Measurements from ENCODE around the gene COA5. TPM values are rescaled to one million over a fixed set of nuclear protein-coding genes. Genes with fewer than 3 reads are reported as not detected.

Gene COA5
- polyA plus RNA-seq, 1 of the 3 experiments (the other 2 are of a cell fraction) = 40.3 TPM

DNA sequence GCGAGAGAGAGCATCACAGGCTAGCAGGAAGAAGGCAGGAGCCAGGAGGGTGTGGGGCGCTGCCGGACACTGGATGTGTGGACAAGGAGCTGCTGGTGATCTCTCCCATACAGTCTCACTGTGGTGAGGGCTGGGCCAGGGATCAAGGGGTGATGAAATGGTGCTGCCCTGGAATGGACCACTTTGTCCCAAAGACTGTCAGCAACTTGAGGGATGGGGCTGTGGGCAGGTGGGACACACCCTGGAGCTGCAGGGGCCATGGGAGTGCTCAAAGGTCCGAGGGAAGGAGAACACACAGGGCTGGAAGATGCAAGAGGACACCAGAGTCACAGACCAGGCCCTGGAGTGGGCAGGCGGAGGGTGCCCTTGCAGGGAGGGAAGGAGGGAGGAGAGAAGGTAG, 38.0 kb downstream of the COA5 start:
- no peaks in the 10 kb centered on the region for H3K9me2 ChIP-seq
- WGBS (ENCODE audit: low lambda C conversion rate) = 92% methylated on average over 3 of the region's 5 CpGs
- no peaks in the 10 kb centered on the region for H4K20me1 ChIP-seq (ENCODE audit: insufficient read depth)
- no peaks in the 10 kb centered on the region for H3F3A ChIP-seq (replicated peaks; ENCODE audit: insufficient read depth)
- no peak overlapping the region for H3K27ac ChIP-seq (ENCODE audit: low read depth in 2 of 2, low read length in 1 of 2)
- no peak overlapping the region for H2AFZ ChIP-seq (ENCODE audit: low read depth)
- CTCF ChIA-PET = interaction anchor here (1.1 to 2.2 kb wide), 3 partner anchors 11 to 157 kb away, joined by 3 to 8 read pairs (median 7); no protein-coding TSS in a partner anchor
- peaks cover 0 to 2% of the 10 kb centered on the region in 2 experiments; a peak in 1 of 4 replicates for H3K4me1 ChIP-seq (ENCODE audit: control insufficient read depth in 1 of 2, insufficient read depth in 2 of 2, low read depth in 1 of 2, low read length in 1 of 2)
- H3K79me2 ChIP-seq (ENCODE audit: insufficient read depth) = no peaks in the 10 kb centered on the region
- H3K4me2 ChIP-seq = no peak overlapping the region
- TF ChIP-seq RFX5 (IDR thresholded peaks at IDR 0.05; ENCODE audit: low read length) (no peak), FOXM1 (IDR thresholded peaks at IDR 0.05; ENCODE audit: low read depth) (no peak), MXI1 (IDR thresholded peaks at IDR 0.05; ENCODE audit: low read depth, low read length) (no peak), GATA2 (CRISPR knock-in tag; IDR thresholded peaks at IDR 0.05) (no peak), FOXJ3 (CRISPR knock-in tag; IDR thresholded peaks at IDR 0.05) (no peak), TAF1 (IDR thresholded peaks at IDR 0.05; ENCODE audit: borderline replicate concordance, low read depth, low read length) (no peak), SIN3A (IDR thresholded peaks at IDR 0.05; ENCODE audit: borderline replicate concordance, low read depth, low read length) (no peak), EZH2phosphoT487 (IDR thresholded peaks at IDR 0.05; ENCODE audit: borderline replicate concordance, low read depth) (no peak), RXRA (IDR thresholded peaks at IDR 0.05; ENCODE audit: borderline replicate concordance, low read depth) (no peak), RCOR1 (IDR thresholded peaks at IDR 0.05; ENCODE audit: low read length) (no peak), NFIC (IDR thresholded peaks at IDR 0.05; ENCODE audit: borderline replicate concordance) (no peak), JUND (IDR thresholded peaks at IDR 0.05) (no peak), CHD2 (IDR thresholded peaks at IDR 0.05; ENCODE audit: low read length, partially characterized antibody) (no peak), EP300 (IDR thresholded peaks at IDR 0.05; ENCODE audit: borderline replicate concordance in 1 of 2, low read depth in 1 of 2, low read length in 1 of 2) (no peak)
- TF ChIP-seq, protein P1, sequence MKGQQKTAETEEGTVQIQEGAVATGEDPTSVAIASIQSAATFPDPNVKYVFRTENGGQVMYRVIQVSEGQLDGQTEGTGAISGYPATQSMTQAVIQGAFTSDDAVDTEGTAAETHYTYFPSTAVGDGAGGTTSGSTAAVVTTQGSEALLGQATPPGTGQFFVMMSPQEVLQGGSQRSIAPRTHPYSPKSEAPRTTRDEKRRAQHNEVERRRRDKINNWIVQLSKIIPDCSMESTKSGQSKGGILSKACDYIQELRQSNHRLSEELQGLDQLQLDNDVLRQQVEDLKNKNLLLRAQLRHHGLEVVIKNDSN (IDR thresholded peaks at IDR 0.05; ENCODE audit: borderline replicate concordance, low read depth) = no peak
- no peak overlapping the region for H3K9ac ChIP-seq
- peaks cover 0 to 36% of the 10 kb centered on the region in 2 experiments for H3K36me3 ChIP-seq (replicated peaks in 1 of 2; ENCODE audit: control insufficient read depth in 1 of 2, insufficient read depth in 2 of 2, low read length in 1 of 2)
- POLR2A ChIA-PET = no interaction called here
- DNase-seq = no peak
- no peak overlapping the region for H3K4me3 ChIP-seq (ENCODE audit: low read depth in 2 of 2, low read length in 1 of 2)
- H3K27me3 ChIP-seq (ENCODE audit: insufficient read depth) = no peaks in the 10 kb centered on the region
- H3K9me3 ChIP-seq = no peaks in the 10 kb centered on the region

DNA sequence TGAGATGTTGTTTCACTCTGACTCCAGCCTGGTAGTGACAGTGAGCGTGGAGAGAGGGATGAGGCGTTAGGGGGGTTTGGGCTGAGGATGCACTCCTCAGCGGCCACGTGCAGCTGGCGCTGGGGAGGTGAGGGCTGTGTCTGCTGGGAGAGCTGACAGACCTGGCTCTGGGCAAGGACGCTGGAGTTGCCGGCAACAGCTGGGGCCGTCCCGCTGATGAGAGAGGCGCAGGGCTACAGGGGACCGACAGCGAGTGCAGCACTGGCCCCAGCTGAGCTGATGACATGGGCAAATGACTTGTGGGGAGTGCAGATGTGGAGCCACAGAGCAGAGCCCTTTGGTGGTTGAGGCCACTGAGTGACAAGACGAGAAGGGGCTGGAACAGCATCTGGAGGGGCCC, 38.4 kb downstream of the COA5 start:
- H2AFZ ChIP-seq (ENCODE audit: low read depth) = no peak overlapping the region
- TF ChIP-seq SIN3A (IDR thresholded peaks at IDR 0.05; ENCODE audit: borderline replicate concordance, low read depth, low read length) = no peak
- TF ChIP-seq, protein P2, sequence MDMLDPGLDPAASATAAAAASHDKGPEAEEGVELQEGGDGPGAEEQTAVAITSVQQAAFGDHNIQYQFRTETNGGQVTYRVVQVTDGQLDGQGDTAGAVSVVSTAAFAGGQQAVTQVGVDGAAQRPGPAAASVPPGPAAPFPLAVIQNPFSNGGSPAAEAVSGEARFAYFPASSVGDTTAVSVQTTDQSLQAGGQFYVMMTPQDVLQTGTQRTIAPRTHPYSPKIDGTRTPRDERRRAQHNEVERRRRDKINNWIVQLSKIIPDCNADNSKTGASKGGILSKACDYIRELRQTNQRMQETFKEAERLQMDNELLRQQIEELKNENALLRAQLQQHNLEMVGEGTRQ (IDR thresholded peaks at IDR 0.05; ENCODE audit: borderline replicate concordance, low read depth, low read length) = no peak
- TF ChIP-seq RAD21 (IDR thresholded peaks at IDR 0.05; ENCODE audit: low read length) = no peak
- no peak for TF ChIP-seq FOXM1 (IDR thresholded peaks at IDR 0.05; ENCODE audit: low read depth)
- no peak for TF ChIP-seq NFIC (IDR thresholded peaks at IDR 0.05; ENCODE audit: borderline replicate concordance)
- TF ChIP-seq GABPA (IDR thresholded peaks at IDR 0.05; ENCODE audit: low read depth) = no peak
- TF ChIP-seq, protein P3, sequence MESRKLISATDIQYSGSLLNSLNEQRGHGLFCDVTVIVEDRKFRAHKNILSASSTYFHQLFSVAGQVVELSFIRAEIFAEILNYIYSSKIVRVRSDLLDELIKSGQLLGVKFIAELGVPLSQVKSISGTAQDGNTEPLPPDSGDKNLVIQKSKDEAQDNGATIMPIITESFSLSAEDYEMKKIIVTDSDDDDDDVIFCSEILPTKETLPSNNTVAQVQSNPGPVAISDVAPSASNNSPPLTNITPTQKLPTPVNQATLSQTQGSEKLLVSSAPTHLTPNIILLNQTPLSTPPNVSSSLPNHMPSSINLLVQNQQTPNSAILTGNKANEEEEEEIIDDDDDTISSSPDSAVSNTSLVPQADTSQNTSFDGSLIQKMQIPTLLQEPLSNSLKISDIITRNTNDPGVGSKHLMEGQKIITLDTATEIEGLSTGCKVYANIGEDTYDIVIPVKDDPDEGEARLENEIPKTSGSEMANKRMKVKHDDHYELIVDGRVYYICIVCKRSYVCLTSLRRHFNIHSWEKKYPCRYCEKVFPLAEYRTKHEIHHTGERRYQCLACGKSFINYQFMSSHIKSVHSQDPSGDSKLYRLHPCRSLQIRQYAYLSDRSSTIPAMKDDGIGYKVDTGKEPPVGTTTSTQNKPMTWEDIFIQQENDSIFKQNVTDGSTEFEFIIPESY (IDR thresholded peaks at IDR 0.05; ENCODE audit: borderline replicate concordance, low read depth) = no peak
- no peaks in the 10 kb centered on the region for H4K20me1 ChIP-seq (ENCODE audit: insufficient read depth)
- H3K9me3 ChIP-seq = no peaks in the 10 kb centered on the region
- H3K27ac ChIP-seq (ENCODE audit: low read depth in 2 of 2, low read length in 1 of 2) = no peak overlapping the region; a peak in 1 of 4 replicates
- H3K79me2 ChIP-seq (ENCODE audit: insufficient read depth) = no peaks in the 10 kb centered on the region
- POLR2A ChIA-PET = no interaction called here
- H3K4me3 ChIP-seq (ENCODE audit: low read depth in 2 of 2, low read length in 1 of 2) = no peak overlapping the region
- H3K9ac ChIP-seq = no peak overlapping the region
- H3K4me2 ChIP-seq = no peak overlapping the region
- no peaks in the 10 kb centered on the region for H3K9me2 ChIP-seq
- H3K4me1 ChIP-seq (ENCODE audit: control insufficient read depth in 1 of 2, insufficient read depth in 2 of 2, low read depth in 1 of 2, low read length in 1 of 2) = no peaks in the 10 kb centered on the region; a peak in 1 of 4 replicates
- H3F3A ChIP-seq (replicated peaks; ENCODE audit: insufficient read depth) = no peaks in the 10 kb centered on the region
- CTCF ChIA-PET = interaction anchor here (1.1 to 2.2 kb wide), 3 partner anchors 12 to 157 kb away, joined by 3 to 8 read pairs (median 7); no protein-coding TSS in a partner anchor
- peaks cover 0 to 38% of the 10 kb centered on the region in 2 experiments for H3K36me3 ChIP-seq (replicated peaks in 1 of 2; ENCODE audit: control insufficient read depth in 1 of 2, insufficient read depth in 2 of 2, low read length in 1 of 2)
- 96% methylated on average over 9 of the region's 13 CpGs for WGBS (ENCODE audit: low lambda C conversion rate)
- no peaks in the 10 kb centered on the region for H3K27me3 ChIP-seq (ENCODE audit: insufficient read depth)
- DNase-seq = no peak
